Pulmonary artery endothelial cell (primary cell): ENCODE results near the gene GNAL. TPM values are rescaled to one million over a fixed set of nuclear protein-coding genes. Genes with fewer than 3 reads are reported as not detected.
"Not testable (repeated sequence)": the region's sequence is repeated elsewhere in the genome, so short reads cannot be mapped to it uniquely, and the experiment has no call there.

Experiments
- DNase-seq: peaks from one replicate; pipeline ENCODE4 v3.0.0-alpha.2; 2011; ENCODE audit warnings: low read depth, low spot score
- total RNA-seq: library from RNA; depleted of rRNA; stranded (reverse); fragments of >200 nt; gene quantifications from 2 replicates; pipeline ENCODE4 v1.2.3, GENCODE V29; 2014

GNAL gene
- total RNA-seq, 1 donor from 2014 or later: 0.46 TPM

DNA sequence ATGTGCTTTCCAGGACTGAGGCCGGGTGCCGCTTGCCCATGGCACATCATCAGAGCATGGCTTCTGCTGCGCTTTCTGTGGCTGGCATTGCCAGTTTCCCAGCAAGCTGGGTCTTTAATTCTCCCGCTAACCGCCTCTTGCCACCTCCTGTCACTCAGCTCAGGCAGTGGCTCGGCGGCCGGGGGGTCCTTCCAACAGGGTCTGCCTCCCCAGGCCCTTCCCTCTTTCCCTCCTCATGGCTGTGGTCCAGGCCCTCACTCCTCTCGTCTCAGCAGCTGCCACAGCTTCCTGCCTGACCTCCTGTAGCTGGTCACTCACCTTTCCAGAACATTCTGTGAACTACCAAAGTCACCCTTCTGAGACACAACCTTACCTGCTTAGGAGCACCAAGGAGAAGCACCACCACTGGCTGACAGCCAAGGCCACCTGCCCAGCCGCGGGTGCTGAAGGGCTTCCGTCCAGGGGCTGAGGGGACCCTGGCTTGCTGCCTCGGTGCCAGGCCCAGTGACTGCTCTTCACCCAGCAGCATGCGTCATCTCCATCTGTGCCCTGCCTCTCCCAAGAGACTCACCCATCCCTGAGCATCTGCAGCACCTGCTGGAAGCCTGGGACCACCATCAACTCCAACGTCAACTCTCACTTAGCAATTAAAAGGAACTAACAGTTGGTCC is 184.7 kb downstream of the GNAL start:
- DNase-seq: no peak

GRCh38 chr18:11874676-11875075 is 185.6 kb downstream of the GNAL start:
- no peak for DNase-seq

DNA sequence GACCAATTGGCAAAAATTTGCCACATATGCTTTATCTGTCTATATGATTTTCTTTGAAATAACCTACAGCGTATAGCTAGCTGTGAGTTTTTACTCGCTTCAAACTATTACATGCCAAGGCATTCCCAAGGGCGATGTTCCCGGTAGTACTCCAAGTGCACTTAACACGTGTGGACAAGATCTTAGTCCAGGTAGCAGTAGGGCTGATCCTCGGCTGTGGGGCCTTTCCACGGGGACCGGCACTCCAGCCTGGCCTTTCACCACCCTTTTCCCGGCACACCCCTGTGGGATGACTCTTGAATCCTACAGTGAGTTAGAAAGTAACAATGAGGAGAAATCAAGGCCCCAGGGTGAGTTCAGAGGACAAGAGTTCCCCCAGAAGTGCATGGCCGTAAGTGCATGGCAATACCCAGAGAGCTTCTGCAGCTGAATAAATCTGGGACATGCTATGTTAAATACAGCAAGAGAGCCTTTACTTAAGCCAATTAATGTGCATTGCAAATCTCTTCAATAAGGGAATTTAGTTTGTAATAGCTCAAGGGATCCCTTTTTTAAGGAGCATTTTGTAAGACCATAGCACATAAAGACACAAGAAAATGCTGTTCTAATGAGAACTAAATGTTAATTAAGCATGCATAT is 188.6 kb downstream of the GNAL start:
- DNase-seq: no peak

- DNase-seq: no peak
These were observed 191.7 kb downstream of the GNAL start for GRCh38 chr18:11880586-11881304.

DNA sequence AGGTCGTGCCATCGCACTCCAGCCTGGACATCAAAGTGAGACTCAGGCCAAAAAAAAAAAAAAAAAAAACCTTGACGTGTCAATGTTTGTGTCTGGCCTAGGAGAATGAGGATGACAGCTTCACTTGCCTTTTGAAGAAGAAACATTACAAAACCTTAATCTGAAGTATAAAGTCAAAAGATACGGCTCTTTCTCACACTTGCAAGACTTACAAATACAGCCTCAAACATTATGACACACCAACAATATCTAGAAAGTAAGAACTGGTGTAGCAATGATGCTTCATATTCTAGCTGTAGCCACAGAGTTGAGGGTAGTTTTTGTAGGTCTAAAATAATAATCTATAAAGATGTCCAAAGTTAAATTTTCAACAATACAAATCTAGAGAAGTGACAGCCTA is 193.6 kb downstream of the GNAL start:
- DNase-seq: no peak

GRCh38 chr18:11883153-11883552 is 194.1 kb downstream of the GNAL start:
- DNase-seq: no peak

DNA sequence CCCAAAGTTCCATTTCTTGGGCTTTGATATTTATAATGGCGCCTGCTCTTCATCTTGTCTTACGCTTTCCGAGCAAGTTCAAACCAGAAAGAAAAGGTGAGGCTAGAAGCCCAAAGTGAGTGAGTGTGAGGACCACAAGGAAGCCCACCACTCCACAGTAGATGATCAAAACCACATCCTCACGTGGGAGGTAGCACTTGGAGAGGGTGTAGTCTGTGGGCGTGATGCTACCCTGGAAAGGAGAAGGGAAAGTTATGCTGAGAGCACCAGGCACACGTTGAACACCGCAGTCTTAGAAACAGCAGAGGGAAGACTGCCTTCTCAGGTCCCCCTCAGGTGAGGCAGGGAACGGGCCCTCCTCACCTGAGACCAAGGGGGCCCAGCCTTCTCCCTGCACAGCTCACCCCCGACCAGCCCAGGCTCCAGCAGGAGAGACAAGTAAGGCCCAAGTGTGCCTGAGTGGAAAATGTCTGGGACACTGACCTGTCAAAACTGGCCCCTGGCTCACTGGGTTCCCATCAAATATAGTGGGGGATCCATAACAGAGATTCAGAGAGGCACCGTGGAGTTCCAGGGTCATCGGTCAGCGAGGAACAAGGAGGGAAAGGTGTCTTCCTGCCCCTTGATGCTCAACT is 195.4 kb downstream of the GNAL start:
- no peak for DNase-seq

- no peak for DNase-seq
These were observed 196.3 kb downstream of the GNAL start for GRCh38 chr18:11885278-11885947.

DNA sequence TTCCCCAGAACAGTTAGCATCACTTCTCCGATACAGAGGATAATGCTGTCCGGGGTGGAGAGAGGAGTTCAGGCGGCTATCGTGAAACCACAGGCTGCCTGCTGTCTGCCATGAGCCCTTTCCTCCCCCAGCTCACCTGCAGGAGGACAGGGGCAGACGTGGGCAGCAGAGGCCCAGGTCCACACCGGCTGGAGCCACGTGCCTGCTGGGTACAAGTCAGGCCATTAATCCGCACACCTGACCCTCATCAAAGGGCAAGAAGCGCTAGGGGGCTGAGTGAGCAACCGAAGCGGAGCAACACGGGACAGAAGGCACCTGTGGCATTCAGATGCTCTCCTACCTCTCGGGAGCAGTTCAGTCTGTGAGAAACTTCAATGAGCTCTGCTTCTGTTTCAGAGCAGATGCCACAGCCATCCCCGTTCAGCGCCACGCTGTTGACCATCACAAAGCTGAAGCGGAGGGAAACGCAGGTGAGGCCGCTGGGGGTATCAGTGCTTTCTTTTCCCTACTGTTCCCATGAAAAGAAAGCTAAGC is 197.6 kb downstream of the GNAL start:
- no peak for DNase-seq

DNA sequence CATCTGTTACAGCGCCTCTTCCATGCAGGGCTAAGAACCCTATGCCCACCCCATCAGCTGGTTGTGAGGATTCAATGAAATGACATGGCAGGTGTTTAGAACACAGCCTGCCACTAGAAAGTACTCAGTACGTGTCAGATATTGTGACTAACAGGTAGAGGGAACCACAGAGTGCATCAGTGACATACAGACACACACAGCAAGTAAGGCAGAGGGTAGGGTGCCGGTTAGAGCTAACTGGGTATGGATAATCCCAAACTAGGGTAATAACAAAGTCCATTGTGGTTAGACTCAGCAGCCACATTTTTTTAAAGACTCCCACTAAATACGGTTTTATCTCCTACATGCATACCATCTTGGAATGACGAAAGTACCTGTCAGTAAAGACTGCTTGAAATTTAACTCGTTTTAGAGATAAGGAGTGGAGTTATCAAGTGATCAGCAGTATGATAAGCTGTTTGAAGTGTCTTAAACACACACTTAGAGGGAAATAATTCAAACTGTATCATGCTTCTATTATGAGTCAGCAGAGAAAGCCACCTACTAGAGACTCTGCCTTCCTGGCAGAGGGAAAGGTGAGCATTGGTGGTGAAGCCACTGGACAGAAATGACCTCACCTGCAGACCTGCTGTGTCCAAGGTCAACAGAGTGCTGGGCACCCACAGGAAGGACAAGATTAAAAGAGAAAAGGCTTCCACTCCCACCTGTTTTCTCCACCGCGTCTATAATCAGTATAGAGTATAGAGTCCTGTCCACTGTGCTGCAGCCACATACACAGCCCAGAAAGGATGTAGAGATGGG is 198.5 kb downstream of the GNAL start:
- DNase-seq: no peak

DNA sequence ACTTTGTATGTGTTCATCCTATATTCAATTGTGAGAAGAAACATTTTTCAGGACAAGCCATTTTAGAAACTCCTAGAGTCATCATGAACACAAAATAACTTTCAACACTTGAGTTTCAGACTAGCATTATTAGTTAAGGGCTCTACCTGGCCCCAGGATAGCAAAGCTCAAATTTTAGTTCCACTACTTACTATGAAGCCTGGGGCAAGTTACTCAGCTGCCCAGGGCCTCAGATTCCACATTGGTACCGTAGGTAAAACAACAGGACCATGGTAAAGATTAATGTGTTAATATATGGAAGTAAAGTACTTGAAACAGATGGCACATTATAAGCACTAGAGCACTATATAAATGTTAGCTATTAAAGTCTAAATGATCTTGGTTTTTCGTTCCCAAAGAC is 199.7 kb downstream of the GNAL start:
- DNase-seq: no peak

- DNase-seq: no peak
These were observed 200.2 kb downstream of the GNAL start for GRCh38 chr18:11889284-11889683.

DNA sequence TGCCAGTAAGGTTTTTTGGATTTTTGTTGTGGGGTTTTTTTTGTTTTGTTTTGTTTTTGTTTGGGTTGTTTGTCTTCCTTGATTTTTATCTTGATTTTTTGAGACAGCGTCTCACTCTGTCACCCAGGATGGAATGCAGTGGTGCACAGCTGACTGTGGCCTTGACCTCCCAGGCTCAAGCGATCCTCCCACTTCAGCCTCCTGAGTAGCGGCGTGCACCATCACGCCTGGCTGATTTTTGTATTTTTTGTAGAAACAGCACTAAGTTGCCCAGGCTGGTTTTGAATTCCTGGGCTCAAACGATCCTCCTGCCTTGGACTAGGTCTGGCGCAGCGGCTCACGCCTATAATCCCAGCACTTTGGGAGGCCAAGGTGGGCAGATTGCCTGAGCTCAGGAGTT is 202.7 kb downstream of the GNAL start:
- no peak for DNase-seq

DNA sequence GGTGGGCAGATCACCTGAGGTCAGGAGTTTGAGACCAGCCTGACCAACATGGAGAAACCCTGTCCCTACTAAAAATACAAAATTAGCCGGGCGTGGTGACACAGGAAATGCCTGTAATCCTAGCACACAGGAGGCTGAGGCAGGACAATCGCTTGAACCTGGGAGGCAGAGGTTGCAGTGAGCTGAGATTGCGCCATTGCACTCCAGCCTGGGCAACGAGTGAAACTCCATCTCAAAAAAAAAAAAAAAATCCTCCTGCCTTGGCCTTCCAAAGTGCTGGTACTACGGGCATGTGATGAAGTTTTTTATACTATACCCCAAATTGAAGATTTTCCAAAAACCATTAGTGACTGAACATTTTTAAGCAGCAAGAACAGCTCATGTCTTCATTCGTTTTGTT is 203.4 kb downstream of the GNAL start:
- DNase-seq: not testable (repeated sequence)

GRCh38 chr18:11897781-11898180 is 208.7 kb downstream of the GNAL start:
- DNase-seq: no peak

DNA sequence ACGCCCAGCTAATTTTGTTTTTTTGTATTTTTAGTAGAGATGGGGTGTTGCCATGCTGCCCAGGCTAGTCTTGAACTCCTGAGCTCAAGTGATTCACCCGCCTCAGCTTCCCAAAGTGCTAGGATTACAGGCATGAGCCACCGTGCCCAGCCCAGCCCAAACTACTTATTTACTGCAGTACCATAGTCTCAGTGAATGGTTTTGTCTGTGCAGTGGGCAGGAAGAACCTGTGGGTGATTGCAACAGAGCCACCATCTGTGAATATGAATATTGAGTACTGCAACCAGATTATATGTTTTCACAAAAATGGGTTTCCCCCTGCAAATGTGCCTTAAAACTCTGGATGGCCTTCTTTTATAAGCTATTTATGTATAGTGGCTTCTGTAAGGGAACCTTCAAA is 210.0 kb downstream of the GNAL start:
- DNase-seq: no peak

DNA sequence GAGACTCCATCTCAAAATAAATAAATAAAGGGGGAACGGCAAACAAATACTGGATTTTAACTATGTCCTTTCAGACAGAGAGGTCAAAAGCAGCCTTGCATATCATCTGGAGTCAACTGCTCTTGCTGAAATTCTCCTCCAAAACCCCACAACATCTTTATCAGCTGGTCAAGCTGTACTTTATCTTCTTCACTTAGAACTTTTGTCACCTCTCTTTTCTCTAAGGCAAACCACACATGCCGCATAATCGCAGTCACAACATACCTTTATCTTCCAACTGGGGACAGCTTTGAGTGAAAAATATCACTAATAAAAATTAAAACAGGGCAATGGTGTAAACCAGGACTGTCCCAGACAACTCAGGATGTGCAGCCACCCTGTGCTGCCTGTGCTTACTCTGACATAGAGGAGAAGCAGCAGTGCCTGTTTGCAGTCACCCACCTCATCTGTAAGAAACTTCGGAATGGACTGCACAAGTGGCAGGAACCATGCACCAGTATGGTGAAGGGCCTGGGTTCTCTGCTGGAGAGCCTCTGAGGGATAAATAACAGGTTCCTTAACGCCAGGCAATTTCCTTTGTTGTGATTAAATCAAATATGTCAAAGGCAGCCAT is 212.9 kb downstream of the GNAL start:
- no peak for DNase-seq

- no peak for DNase-seq
These were observed 213.6 kb downstream of the GNAL start for GRCh38 chr18:11902522-11903292.

DNA sequence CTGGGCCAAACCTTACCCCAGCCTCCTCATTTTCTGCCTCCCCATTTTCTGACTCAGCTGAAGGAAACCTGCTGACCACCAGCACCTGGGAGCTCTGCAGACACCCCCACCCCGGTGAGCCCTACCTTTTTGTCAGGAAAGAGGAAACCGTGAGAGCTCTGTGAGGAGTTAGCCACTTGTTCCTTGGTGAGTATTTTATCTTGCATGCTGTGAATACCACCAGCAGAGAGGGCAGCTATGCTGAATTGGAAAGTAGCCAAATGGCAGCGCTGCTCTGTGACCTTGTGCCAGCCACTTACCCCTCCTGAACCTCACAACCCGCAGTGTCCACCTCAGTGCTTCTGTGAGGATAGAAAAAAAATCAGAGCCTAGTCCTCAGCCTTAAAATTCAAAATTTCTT is 216.5 kb downstream of the GNAL start:
- DNase-seq: no peak
